Measurements from ENCODE around the gene SMC1B.

GRCh38 chr22:45441138-45441537, 27.7 kb upstream of the SMC1B start:
- TF ChIP-seq CTCF (IDR thresholded peaks at IDR 0.05; ENCODE audit: poor library complexity), result peak; percentile 69
- no peak for TF ChIP-seq EZH2 (IDR thresholded peaks at IDR 0.05; ENCODE audit: borderline replicate concordance)
- no peak for TF ChIP-seq EZH2phosphoT487 (IDR thresholded peaks at IDR 0.05; ENCODE audit: low read depth, severe bottlenecking, unreplicated experiment)

All from hepatocyte (in vitro differentiated cells).